Anterior cingulate cortex (tissue), 58 donors: ENCODE results near the gene VASH1.

Experiments used
- DNase-seq, 58 donors: peaks; one replicate each; lab custom pipeline; 2025; lab: John Stamatoyannopoulos, UW

The VASH1 gene

DNA sequence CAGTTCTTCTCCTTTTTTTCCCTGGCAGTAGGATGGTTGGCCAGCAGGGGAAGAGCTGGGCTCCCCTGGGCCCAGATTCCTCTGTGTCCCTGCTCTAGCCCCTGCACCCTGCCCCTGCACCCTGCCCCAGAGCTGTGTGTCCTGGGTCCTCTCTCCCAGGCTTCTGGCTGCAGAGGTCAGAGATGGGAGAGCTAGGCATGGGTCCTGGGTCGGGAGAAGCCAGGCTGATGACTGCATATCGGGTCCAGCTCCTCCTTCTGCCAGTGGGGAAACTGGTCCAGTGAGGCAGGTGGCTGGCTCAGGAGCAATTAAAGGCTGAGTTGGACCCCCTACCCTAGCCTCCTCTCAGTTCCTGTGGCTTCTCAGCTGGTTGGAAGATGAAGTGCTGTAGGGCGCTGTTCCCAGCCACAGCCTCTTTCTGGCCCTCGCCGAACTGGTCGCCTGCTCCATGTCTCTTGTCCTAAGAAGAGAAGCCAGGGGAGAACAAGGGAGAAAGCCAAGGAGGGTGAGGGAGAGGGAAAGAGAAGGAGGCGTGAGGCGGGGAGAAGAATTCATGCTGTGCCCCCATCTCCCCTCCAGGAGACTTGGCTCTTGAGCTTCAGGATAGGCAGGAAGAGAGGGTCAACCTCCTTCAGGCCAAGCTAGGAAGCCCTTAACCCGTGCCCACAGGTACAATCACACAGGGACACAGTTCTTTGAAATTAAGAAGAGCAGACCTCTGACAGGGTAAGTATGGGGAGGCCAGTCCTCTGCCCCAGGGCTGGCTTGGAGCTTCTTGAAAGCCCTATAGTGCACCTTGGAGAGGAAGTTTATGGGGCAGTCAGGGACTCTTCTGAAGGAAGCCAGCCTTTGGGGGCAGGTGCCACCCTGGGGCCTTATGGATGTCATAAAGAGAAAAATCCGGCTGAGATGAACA, 9.5 kb downstream of the VASH1 start:
- no peak for DNase-seq

DNA sequence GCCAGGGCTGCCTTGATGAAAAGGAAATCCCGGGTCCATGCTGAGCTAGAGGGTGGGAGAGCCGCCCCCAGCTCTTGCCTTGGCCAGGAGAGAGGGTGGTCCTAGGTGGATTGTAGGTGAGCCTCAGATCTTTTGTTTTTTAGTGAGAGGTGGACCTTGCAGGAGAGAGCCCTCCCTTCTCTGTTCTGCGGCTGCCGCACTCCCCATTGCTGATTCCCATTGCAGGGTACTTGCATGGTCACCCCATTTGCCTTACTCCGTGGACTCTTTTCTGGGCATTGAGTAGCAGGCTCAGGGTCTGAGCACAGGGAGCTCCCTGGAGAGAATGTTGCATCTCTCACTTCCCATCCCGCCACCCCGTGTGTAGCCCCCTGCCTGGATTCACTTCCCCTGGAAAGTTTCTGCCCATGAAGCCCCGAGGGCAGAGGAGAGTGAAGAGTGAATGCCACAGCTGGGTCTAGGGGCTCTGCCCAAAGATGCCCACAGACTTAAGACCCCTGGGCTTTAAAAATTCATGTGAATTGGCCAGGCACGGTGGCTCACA, 10.2 kb downstream of the VASH1 start:
- DNase-seq = no peak

- DNase-seq = peak in 26 of 58 donors; percentile 27 to 67 (median 47)
Observed at GRCh38 chr14:76772300-76773187, 11.3 kb downstream of the VASH1 start.

DNA sequence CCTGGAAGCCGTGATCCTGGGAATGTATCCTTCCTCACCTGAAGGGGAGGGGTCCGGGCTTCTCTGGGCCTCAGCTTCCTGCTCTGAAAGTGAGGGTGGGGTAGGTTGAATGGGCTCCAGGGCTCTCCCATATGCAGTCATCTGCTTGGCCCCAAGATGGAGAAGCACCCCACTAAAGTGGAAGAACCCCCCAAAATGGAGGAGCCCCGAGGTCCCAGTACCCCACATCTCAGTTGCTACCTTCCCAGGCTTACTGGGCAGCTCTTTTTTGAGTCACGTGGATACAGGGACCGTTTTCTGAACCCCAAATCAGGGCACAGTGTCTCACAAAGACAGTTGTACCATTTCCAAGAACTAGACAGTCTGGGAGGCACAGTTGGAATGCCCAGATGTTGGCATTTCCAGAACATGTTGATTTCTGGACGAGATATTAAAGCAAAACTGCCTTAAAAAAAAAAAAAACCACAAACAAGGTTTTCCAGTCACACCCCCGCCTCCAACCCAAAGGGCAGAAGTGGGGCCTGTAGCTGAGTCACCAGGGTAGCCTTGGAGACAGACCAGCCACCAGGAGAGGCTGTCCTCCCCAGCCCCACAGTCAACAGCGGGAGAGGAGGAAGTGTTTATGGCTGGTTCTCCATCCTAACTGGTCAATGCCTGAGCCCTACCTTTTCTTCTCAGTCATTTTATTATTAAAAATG, 12.1 kb downstream of the VASH1 start:
- DNase-seq = peak in 14 of 58 donors; percentile 25 to 65 (median 40)

DNA sequence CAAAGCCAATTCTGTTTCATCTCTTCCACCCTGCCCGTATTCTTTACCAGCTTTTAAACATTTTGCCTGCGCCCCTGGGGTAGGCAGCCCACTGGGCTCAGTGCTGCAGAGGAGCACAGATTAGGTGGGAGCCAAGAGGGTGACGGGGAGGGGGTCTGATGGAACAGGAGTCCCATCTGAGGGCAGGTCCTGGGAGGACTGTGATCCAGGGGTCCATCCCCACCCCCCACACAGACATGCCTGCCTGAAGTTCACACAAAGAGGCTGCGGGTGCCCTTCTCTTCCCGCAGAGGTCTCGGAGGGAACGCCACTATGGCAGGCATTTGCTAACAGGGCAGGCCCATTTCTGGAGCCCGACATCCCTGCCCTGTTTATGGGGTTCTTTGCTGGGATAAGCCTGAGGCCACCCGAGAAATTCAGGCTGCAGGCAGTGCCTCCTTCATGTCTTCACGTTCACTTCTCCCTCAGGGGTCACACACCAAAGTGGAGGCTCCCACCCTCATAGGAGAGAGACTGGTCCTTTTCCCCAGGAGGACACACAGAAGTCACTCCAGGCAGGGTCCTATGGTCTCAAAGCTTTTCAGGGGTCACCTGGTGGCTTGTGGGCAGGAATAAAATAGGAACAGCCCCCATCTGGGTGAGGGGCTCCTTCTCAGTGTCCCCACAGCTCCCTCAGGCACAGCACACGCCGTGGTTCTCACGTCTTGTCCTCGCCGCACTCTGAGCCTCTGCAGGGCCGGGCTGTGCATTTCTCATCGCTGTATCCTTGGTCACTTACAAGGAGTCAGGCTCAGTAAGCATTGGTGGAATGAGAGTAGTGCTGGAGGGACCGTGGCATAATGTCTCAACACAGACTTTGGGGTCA, 12.9 kb downstream of the VASH1 start:
- no peak for DNase-seq

DNA sequence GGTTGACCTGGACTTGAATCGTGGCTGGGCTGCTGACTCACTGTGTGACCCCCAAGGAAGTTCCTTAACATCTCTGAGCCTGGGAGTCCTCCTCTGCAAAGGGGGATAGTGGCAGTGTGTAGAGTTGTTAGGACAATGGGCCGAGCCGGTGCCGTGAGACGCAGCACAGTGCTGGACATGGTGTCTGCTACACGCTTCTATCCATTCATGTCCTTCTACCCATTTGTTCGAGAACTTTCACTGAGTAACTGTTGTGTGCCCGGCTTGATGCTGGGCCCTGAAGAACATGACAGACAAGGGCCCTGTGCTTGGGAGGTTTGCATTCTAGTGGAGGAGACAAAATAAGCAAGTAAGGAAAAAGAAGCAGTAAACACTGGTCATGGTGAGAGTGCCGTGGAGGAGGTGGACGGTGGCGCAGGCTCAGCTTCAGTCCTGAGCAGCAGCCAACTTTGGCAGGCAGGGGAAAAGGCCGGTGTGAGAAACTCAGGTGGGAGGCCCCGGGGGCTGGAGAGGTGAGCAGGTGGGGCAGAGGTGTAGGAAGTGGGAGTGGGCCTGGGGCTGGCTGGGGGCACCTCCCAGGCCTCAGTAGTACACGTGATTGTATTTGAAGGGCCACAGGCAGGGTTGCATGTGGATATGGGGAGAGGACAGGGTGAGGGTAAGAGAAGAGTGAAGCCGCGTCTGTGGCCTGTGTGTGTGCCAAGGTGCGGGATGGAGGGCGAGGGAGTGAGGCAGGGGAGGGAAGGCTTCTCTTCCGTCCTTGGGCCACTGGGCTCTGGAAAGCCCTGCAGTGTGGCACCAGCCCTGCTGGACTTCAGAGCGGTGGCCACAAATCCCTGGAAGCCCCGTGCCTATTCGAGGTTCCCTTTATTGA, 13.8 kb downstream of the VASH1 start:
- no peak for DNase-seq

DNA sequence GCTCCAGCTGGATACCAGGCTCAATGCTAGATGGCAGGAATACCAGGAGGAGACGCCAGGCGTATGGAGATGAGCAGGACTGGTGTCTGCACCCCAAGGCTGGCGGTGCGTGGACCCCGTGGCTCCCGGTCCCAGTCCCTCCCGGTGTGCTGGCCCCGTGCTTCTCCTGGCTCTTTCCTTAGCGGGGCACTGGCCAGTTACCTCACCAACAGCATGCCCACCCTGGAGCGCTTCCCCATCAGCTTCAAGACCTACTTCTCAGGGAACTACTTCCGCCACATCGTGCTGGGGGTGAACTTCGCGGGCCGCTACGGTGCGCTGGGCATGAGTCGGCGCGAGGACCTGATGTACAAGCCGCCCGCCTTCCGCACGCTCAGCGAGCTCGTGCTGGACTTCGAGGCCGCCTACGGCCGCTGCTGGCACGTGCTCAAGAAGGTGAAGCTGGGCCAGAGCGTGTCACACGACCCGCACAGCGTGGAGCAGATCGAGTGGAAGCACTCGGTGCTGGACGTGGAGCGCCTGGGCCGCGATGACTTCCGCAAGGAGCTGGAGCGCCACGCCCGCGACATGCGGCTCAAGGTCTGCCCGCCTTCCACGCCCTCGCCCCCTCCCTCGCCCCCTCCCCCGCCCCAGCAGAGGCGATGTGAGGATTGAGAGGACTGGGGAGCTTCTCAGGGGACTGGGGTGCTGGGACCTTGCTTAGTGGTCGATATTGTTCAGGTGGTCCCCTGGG, 14.6 kb downstream of the VASH1 start:
- DNase-seq = no peak

DNA sequence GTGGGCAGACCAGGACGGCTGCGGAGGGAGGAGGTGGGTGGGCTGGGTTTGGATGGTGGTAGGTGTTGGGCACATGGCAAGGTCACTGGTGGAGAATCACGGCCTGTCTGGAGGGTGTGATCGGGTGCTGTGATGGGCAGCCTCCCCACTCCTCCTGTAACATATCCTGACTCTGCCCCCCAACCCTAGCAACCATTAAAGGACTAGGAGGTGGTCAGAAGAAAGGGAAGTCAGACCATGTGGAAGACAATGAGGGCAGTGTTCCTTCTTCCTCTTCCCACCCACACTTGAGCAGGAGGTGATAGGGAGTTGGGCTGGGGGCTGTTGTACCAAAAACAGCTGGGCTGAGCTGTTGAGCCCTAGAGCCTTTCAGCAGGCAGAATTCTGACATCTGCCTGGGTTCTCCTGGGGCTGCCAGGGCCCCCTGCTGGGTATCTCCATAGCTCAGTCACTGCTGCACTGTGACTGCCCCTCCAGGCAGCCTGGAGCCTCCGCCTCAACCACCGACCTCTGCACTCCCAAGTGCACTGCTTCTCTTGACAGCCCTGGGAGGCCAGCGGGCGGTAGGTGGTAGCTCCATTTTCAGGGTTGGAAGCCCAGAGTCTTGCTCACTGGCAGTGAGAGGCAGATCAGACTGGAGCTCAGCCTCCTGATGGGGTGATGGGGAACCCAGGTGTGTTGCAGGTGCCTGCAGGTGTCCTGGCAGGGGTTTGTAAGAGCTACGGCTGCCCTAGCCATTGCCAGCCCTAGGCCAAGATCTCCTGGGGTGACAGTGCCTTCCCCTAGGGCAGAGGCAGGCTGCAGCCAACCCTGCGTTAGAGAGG, 15.4 kb downstream of the VASH1 start:
- DNase-seq = no peak

- DNase-seq = no peak
Observed at GRCh38 chr14:76777721-76778120, 16.5 kb downstream of the VASH1 start.

- peak in 3 of 58 donors; percentile 28 to 60 (median 48) for DNase-seq
Observed at GRCh38 chr14:76778546-76779215, 17.4 kb downstream of the VASH1 start.

DNA sequence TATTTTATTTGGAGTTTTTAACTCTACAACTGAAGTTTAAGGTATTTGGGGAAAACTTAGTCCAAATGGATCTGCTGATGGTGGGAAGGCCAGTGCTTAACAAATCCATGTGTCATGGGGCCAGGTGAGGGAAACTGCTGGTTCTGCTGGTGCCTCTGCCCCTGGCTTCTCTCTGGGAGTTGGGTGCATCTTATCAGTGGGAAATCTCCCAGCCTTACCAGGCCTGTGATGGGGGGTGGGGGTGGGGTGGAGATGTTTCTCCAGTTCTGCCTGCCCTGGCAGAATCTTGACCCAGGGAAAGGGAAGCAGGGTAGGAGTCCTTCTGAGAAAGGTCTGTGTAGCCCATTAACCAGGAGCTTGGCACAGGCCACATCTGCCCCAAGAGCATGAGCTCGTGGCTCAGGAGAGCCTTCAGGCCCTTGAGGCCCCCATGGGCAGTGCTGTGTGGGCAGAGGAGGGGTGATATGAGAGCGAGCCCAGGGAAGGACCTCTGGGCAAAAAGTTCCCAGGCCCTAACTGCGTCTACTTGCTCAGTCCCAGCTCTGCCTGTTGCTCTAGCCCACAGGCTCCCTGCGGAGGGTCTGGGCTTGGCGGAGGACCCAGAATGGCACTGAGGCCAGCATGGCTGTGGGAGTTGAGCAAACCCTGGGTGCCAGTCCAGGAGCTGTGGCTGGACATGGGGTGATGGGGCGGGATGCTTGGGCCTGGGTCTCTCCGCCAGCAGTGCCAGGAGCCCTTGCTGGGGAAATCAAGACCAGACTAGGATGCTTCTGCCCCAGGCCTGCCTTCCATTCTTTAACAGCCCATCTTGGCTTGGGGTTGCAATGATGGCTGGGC, 18.2 kb downstream of the VASH1 start:
- DNase-seq = no peak

GRCh38 chr14:76780058-76780345, 18.7 kb downstream of the VASH1 start:
- DNase-seq = no peak

DNA sequence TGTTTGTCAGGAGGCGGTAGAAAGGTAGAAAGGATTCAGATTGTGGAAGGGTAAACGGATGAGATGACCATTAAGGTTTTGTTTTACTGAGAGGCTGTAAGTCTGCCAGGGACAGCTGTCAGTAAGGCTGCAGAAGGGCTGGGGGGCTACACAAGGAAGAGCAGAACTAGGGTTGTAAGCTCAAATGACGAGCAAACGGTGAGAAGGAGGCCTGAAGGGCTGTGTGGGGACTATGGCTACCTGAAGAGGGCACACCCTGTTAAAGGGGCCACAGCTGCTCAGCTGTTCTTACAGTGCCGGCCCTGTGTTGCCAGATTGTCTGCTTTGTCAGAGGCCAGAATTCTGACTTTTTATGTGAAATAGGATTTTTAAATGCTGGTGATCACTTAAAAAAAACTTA, 19.1 kb downstream of the VASH1 start:
- no peak for DNase-seq

GRCh38 chr14:76780875-76781647, 19.8 kb downstream of the VASH1 start:
- DNase-seq = peak in 43 of 58 donors; percentile 42 to 83 (median 64)

DNA sequence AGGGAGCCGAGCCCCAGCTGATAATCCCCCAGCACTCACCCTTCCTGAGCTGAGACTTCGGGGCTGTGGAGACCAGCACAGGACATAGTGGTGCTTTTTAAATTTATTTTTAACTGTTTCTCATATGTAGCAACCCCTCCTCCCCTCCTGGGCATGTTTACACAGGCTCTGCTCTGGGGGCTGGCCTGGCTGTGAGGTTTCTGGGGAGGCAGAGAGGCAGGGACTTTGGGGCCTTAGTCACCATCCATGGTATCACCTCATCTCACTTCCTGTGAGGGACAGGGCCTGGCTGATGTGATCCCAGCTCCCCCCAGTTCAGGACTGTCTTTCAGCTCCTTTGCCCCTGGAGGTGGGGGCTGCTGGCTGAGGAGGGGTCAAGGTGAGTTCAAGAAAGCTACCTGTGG, 20.4 kb downstream of the VASH1 start:
- DNase-seq = no peak
